Fibroblast of skin of right quadriceps (primary cell): ENCODE measurements around the gene PHKA1.
"Not testable (repeated sequence)": the region's sequence is repeated elsewhere in the genome, so short reads cannot be mapped to it uniquely, and the experiment has no call there.

Experiments used
- DNase-seq: peaks from one replicate; pipeline ENCODE4 v3.0.0-alpha.2; 2013

The PHKA1 gene

DNA sequence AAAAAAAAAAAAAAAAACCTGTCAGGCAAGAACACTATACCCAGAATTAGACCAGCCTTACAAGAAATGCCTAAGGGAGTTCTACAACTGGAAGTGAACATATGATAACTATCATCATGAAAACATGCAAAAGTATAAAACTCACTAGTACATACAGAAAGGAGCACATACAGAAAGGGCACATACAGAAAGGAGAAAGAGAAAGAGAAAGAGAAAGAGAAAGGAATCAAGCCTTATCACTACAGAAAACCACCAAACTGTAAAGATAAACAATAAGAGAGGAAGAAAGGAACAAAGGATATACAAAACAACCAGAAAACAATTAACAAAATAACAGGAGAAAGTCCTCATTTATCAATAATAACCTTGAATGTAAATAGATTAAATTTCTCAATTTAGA, 50.4 kb downstream of the PHKA1 start:
- no peak for DNase-seq

DNA sequence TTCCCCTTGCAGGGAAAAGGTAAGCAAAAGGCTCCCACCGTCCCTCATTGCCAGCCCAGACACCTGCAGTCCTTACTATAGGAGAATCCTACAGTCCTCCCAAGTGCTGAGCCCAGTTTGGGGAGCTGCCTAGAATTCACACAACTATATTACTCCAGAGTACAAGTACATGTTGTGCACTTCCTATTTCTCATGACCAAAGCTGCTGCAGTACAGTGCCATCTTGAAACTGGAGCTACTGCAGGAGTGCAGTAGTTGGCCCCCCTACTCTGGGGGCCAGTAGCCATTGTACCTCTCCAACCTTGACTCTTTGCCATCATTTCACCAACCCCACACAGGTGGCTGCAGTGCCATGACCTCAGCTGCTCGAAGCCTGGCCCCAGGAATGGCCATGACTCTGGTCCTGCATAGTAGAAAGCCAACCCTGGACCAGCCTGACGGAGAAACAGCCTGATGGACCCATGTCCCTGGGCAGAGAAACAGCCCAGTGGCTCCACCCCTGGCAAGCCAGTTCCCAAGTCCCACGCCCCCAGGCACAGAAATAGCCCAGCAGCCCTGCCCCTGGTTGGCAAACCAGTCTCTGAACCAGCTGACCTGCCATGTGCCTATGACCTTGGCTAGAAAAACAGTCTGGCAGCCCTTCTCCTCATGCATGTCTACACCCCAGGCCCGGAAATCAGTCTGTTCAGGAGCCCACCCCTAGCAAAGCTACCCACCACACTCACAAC, 51.9 kb downstream of the PHKA1 start:
- DNase-seq = no peak

DNA sequence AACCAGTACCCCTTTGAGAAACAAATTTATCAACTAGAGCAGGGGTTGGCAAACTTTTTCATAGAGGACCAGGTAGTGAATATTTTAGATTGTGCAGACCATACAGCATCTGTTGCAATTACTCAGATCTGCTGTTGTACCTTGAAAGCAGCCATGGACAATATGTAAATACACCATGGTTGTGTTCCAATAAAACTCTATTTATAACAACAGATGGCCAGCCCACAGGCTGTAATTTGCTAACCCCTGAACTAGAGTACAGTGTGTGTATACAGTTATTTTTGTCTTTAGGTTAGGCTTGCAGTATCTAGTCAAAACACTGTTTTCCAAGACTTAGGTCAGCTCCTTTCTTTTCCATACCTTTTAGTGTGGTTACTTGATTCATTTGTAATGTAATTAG, 54.4 kb downstream of the PHKA1 start:
- no peak for DNase-seq

DNA sequence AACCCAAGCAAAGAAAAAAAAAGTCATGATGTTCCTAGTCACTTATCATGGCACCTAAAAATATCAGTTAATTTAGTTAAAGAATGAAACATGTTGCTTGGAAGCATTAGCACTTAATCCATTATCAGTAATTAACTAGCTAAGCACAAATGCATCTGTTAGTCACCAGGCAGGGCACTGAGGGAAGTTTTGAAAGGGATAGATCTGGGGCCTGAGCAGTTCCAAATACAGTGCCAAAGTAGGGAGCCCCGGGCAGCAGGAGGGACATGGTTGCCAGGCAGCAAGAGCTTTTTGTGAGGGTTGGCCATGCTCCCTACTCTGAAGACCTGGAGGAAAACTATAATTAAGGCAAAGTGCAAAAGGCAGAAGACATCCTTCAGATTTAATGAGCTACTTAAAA, 62.0 kb downstream of the PHKA1 start:
- no peak for DNase-seq

DNA sequence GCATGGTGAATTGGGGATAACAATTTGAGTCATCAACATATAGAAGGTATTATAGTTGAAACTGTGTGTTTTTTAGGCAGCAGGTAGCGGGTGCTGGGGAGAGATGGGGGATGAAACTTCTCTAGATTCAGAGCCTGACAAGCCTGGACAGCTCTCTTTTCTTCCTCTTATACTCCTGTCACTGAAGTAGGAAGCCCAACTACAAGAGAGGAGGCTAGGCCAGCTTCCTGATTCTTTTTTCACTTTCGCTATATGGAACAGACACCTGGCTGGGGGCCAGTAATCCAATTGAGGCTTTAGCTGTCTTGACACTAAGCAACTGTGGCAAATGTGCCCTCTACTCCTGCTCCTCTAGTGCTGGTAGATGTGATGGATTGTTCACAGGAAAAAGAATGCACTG, 69.2 kb downstream of the PHKA1 start:
- no peak for DNase-seq

DNA sequence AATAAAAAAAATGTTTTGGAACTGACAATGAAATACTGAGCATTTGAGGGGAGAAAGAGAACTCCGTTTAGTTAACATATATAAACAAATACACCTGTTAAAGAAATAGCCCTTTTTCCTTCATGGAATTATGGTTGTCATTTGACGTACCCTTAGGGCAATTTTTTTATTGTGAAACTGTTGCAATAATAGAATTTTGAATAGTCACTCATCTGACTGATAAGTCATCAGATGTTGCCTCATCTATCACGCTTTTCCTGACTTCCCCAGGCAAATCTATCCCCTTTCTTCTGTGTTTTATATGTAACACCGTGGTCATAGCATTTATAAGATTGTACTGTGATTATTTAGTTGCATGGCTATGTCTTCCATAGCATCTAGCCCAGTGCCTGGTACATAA, 72.5 kb downstream of the PHKA1 start:
- no peak for DNase-seq

DNA sequence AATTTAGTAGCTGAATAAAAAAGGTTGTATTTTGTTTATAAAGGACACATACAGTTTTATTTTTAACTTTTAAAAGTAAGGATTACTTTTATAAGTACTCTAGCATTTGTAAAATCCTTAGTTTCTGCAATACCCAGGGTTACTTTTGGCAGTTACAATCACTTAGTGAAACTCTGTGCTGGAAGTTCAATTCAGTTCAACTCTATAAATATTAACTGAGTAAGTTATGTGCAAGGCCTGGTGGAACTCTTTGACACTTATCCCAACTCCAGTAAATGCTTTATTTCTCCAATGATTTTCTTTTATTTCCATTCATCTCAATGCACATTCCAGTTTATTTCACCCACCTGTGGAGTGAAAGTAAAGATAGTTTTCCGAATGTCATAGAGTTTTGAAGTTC, 78.2 kb downstream of the PHKA1 start:
- no peak for DNase-seq

DNA sequence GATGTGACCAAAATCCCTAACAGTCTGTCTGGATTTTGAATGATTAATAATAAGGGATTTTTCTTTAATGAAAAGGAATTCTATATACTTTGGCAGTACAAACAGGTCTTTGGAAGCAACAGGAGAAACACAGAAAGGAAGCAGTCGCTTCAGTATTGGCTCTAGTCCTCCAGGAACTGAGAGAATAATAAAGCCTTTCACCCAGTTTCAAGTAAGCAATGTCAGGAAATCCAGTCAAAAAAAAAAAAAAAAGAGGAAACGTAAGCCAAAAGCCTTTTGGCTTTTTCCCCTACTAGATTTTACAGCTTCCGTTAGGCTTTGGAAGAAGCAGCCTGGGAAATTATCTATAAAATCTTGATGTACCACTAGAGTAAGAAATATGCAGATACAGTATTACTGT, 79.8 kb downstream of the PHKA1 start:
- no peak for DNase-seq

DNA sequence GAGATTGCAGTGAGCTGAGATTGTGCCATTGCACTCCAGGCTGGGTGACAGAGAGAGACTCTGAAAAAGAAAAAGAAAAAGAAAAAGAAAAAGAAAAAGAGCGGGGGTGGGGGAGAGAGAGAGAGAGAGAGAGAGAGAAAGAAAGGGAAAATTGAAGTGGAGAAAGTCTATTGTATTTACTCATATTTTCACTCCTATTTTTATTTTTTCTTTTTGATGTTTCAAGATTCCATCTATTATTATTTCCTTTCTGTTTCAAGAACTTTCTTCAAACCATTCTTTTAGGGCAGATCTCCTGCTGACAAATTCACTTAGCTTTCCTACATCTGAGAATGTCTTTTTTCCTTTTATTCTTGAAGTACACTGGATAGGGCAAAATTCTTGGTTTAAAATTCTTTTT, 83.9 kb downstream of the PHKA1 start:
- no peak for DNase-seq

DNA sequence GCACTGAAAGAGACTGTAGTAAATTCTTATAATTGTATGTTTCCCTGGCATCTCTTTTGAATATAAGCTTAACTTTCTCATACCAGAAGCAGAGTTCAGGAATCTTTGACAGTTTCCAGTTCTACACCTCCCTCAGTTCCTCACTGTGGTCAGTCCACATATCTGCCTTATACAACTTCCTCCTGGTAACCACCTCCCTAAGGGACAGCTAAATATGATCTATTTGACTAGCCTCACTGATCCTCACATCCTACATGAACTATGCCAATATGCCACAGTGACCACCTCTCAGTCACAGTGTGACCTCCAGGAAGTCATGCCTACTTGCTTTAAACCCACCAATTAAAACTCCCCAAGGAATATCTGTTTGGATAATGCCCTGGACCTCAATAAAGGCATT, 89.9 kb downstream of the PHKA1 start:
- DNase-seq = no peak

DNA sequence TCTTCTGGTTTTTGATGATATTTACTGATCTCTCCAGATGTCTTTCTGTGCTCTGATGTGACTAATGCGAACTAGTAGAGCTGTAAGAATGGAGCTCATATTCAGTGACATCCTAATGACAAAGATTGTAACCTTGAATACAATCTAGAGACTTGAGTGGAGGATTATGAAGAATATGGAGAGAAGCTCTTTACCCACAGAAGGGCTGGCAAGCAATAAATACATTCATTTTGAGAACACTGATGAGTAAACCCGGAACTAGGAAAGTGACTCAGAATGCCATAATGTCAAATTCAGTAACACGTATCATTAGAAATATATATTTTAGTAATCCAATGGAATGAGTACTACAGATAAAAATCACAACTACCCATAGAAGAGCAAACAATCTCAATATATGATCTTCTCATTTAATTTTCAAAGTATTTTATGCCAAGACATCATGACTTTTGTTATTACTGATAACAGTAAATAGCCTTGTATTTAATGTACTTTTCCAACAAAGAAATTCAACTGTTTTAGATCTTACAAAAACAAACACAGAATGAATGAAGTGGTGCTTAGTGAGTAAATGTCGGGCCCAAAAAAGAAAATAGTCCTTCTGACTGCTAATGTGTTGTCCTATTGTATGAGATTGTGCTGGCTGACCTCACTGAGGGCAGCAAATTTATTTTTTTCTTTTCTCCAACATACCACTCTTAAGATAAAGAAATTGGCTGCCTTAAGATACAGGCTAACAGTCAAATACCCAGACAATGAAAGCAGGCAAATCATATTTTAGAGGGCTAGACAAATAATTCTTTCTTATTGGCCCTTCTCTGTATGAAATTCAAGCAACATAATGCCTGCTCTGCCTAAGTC, 92.3 kb downstream of the PHKA1 start:
- peak; percentile 49 for DNase-seq

DNA sequence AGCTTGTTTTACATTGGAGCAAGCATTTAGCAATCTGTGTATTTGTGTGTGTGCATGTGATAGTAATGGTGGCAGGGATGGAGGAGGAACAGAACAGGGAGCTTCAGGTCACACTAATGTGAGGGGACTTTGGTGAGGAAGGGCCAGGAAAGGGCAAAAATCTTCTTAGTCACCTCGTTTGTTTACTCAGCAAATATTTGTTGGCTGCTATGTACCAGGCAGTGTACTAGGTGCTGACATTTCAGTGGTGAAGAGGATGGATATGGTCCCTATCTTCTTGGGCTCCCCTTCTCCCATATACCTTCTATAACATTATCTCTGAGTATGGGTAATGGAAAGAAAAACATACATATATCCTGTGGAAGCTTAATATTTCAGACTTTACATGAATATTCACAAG, 92.9 kb downstream of the PHKA1 start:
- no peak for DNase-seq

DNA sequence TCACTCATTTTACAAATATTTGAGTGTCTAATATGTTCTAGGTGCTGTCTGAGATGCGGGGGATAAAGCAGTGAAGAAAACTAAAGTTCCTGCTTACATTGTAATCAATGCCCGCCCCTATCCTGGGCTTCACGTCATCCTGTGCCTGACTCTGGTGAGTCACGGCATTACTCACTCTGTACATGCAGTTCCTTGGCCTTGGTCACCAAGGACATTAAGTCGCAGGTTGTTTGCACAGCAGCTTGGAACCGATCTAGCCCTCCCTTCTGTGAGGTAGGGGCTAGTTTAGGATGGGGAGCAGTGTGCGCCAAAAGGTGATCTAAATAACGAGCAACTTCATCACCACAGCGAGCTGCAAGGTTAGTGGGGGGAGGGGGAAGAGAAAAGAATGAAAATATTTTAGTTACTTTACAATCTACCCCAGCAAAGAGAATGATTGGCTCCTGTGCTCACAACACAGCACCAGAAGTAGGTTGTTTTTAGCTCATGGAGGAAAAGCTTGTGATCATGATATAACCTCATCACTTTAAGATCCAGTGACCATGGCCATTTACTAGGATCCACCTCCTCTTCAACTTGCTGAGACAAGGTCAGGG, 93.5 kb downstream of the PHKA1 start:
- peak; percentile 77 for DNase-seq

DNA sequence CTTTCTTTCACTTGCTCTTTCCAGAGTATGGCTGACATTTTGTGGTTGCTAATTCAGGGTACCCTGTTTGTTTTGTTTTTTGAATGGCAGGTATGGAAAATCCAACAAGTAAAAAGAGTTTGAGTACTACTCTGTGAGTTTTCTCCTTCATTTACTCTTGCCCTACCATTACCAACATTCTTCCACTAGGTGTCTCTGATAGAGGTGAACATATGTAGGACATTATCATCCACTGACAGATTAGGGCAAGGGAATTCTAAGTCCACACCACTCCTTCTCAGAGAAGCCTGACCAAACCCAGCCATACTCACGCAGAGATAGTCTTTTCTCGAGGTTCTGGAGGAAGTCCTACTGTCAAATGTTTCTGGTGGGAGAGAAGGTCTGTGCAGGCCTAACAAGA, 104.8 kb downstream of the PHKA1 start:
- no peak for DNase-seq

DNA sequence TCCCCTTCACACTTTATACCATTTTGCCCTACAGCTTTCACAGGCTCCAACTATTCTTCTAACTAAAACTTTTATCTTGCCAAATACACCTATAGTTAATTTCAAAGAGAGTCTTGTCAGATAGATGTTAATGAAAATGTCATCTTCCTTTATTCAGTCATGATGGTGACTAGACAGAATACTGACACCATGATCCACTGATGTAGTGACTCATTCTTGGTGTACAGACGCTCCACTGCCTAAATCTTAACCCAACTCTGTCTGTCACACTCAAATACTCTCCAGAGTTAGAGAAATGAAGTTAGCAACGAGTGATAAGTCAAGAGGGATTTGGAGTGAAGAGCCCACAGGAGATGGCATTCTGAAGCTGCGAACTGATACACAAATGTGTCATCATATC, 109.4 kb downstream of the PHKA1 start:
- no peak for DNase-seq

DNA sequence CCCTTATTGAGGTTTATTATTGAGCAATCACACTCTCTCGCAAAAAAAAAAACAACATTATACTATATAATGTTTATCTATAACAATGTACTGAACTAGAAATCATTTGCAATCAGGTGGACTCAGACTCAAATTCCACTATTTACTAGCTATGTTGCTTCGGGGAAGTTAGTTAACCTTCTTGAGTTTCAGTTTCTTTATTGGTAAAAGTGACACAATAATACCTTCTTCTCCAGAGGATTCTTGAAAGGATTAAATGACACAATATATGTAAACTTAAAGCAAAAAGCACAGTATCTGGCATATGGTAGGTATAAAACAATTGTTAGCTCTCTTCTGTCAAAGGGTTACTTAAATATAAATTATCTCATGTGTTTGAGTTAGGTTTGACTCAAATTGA, 110.0 kb downstream of the PHKA1 start:
- no peak for DNase-seq

DNA sequence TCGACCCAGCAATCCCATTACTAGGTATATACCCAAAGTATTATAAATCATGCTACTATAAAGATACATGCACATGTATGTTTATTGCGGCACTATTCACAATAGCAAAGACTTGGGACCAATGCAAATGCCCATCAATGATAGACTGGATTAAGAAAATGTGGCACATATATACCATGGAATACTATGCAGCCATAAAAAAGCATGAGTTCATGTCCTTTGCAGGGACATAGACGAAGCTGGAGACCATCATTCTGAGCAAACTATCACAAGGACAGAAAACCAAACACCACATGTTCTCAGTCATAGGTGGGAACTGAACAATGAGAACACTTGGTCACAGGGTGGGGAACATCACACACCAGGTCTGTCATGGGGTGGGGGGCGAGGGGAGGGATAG, 123.1 kb downstream of the PHKA1 start:
- DNase-seq = not testable (repeated sequence)

DNA sequence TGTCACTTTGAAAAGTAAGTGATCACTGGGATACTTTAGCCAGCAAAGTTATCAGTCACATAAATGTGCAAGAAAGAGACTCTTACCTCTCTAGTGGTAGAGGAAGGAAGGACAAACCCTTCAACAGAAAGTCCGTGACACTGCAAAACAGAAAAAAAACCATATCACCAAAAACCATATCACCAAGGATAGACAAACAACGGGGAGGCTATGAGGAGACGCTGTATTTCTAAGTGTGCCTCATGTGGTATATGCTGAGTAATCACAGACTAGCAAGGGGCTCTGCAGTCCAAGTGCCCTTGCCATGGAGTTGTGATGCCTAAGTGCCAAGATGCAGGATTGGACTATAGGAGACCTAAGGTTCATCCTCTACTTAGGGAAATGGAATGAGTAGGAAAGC, 129.9 kb downstream of the PHKA1 start:
- DNase-seq = no peak

DNA sequence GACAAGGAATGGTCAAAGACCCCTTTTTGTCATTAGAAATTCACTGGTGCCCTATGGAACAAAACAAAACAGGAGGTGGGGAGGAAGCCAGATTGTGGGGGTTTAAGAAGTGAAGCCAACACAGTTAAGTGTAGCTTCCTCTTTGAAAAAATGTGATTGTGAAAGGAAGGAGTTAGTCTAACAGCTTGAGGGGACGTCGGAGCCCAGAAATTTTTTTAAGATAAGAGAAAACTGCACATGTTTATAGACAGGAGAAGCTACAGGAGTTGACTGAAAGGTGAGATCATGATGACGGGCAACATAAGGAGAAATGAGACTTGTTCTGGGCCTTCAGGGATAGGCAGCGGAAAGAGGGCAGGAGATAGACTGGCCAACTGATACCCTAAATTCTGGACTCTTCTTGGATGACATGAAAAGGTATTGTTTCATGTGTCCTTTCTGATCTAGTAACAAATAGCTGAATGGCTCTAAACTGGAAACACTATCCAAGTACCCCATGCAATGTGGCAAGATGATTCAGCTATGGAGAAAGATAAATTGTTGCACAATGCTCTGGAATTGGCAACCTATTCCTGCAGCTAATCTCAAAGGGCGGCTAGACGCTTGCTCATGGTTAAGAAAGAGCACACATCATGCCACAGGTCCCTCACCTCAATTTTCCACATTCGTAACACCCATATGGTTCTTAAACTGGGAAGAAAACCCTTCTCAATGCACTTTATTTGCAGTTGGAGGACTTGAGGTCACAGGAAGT, 137.8 kb downstream of the PHKA1 start:
- peak; percentile 20 for DNase-seq

DNA sequence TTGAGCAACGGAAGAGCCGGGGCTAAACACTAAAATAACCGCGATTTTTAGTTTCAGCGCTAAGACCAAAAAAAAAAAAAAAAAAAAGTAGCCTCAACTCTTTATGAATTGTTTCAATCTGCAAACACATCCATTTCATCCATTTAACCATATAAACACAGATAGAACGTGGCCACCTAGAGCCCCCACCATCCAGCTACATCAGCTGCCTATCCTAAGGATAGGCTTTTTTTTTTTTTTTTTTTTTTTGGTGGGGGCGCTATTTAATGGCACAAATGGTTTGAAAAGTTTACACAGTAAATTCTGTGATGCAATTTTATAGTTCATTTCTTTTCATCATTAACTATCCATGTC, 141.0 kb downstream of the PHKA1 start:
- DNase-seq = no peak

DNA sequence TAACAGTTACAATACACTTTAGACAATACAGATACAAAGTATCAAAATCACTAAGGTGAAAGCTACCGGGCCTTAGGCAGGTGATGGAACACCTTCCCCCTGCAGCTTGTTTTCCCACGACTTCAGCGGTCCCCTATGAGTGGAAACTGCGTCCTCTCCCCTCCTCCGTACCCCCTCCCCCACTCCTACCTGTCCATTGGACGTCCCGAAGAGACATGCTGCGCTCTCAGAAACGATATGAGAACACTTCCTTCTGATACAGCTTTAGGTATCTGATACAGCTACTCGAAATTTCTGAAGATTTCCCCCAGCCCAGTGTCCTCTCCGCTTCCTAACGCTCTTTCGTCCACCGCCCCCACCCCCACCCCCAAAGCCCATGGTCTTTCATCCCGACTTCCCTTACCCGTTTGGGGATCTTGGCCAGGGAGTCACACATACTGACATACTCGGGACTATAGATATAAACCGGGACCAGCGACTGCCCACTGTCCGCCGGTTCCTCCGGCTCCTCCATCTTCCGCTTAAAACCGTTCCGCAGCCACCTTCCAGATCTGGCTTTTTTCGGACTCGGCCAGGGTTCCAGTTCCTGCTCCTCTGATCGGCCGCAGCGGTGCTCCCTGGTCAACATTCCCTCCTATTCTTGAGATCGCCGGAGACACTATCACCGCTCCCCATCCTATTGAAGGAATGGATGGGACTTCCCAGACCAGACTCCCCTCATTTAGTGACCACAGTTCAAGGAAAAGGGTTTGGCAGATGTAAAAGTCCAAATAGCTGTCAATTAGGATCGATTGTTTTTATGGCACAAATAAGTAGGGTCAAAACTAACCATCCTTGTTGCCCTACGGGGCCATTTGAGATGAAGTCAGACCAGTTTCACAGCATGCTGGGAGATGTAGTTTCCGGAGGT, 141.6 kb downstream of the PHKA1 start, which contains the start of gene HDAC8:
Gene HDAC8 (minus strand): TSS at position 596 of the 910 bp plus-strand sequence. CDS start 82 bp downstream, at position 514.
- peak; percentile 80 for DNase-seq

DNA sequence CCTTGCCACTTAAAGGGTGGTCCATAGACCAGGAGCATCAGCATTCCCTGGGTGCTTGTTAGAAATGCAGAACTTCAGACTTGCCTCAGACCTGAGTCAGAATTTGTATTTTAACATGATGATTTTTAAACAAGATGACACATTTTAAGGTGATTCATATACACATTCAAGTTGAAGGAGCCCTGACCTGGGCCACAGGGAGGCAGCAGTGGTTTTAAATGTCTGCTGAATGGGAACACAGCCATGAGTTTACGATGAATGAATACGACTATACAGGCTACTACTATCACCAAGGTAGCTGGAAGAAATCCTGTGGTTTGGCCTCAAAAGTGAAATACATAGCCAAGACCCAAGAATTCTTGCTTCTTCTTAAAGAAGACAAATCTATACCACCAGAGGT, 144.3 kb downstream of the PHKA1 start:
- peak; percentile 63 for DNase-seq
